Hepatic stellate cell (primary cell): ENCODE data around the gene EMP1.
A peak's percentile ranks its signal among the peaks of the same experiment; 100 is the strongest.

Experiments used
- DNase-seq: peaks from one replicate; pipeline ENCODE4 v3.0.0; 2011; ENCODE audit warnings: low spot score

The EMP1 gene

GRCh38 chr12:13197526-13198143 is 1.1 kb downstream of the EMP1 start:
- no peak for DNase-seq

- no peak for DNase-seq
Measured at GRCh38 chr12:13198241-13198640, 1.7 kb downstream of the EMP1 start.

DNA sequence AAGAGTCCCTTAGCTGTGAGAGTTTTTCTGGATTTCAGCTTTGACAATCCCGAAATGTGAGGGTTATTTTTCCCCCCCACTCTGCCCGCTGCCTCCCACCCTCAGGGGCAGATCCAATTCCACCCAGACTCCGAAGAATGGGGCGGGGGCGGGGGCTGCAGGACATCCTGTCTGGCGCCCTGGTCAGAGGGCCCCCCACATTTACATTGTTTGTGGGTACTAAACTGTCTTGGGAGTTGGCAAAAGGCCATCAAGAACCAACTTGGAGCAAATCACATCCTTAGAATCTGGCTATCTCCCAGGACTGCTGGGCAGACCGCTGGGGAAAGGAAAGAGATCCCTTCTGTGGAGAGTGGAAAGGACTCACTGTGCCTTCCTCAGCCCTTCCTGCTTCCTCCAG is 2.4 kb downstream of the EMP1 start:
- DNase-seq: no peak

DNA sequence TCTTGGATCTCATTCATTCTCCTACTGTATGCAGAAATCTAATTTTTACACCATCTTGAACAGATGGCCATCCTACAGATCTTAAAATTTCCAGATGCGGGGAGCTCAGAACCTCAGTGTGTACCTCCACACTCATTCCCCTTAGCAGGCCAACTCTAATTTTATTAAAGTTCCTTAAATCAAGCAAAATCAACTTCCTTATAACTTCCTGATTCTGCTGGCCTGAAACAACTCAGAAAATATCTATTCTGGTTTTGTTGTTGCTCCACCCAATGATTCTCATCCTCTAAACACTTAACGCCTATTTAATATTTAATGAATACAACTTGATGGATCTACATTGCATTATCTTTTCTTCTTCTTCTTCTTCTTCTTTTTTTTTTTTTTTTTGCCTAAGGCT is 3.1 kb downstream of the EMP1 start:
- DNase-seq: no peak

- DNase-seq: no peak
Measured at GRCh38 chr12:13200841-13201240, 4.3 kb downstream of the EMP1 start.

- no peak for DNase-seq
Measured at GRCh38 chr12:13203034-13203922, 6.8 kb downstream of the EMP1 start.

DNA sequence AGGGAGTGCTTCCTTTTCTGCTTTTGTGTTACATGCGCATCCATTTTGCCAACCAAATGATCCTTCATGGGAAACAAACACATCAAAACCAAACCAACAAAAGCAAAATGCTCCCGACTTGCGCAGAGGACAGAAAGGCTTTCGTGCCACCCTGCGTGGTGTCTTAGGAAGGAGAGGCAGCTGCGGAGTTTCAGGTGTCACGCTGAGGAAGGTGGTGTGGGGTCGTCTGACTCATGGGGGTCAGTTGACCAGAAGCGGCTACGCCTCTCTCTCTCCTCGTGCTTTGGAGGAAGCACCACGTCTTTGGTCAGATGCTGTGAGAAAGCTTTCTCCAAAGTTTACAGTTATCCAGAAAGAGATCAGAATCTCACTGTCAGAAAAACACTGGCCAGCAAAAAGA is 7.9 kb downstream of the EMP1 start:
- DNase-seq: no peak

DNA sequence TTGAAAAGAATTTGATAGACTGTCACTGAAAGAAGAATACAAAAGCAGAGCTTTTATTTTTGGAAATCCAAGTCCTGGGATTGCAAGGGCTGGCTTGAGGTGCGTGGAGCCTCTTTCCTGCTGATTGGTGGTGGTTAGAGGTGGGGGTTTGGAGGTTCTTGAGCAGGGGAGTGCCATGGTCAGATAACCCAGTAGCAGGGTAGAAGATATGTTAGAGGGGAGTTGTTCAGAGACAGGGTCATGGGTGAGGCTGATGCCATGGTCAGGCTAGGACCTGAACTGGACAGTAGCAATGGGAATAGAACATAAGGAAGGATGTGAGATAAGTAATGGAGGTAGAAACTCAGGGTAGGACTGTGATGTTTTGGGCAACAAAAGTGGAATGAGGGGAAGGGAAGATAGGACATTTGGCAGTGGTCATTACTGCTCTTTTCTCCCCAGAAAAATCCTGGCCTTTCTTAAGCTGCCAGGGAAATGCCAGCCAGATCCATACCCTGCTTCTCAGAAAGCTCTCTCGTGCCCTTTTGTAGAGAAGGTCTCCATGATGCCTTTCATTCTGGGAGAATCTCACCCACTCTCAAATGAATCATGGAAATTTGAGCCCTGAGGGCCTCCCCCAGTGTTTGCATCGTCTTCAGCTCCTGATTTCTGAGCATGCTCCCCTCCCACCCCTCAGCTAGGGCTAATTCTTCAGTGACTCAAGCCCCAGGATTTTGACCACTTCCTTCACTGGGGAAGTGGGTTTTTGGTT is 9.5 kb downstream of the EMP1 start:
- DNase-seq: peak; percentile 85

GRCh38 chr12:13206560-13206897 is 10.0 kb downstream of the EMP1 start:
- DNase-seq: no peak

DNA sequence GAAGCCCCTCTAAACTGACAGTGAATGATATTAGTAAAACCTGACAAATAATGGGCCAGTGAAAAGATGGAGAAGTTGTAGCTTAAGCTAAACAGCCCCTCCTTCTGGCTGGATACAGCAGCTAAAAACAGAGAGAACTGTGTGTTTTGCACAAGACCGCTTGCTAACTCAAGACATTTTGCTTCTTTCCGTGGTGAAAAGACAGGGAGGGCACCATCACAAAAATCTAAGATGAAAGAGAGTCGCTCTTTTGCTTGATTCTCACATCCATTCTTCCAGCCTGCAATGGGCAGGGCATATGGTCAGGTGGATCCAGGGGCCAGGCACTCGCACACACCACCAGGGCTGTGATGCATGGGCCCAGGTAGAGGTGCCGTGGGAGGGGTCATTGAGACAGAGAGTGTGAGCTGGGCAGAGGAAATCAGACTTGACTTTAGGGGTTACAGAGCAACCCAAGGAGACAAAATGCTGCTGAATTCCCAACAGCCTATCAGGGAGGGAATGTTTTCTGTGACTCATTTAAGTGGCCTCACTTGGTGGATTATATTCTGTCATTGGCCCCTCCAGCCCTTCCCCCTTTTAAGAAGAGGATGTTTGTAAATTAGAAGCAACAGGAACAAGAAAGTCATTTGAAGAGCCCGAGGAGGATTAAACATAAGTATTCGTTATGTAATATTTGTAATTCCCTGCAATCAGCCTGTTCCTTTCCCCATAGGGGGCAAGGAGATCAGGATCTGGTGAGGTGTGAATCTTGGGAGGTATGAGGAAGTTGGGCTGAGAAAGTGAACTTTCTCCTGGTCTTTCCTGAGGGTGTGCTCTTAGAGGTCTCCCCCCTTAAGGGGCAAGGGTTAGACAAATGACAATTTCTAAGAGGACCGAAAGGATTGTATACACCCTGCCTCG is 12.3 kb downstream of the EMP1 start:
- DNase-seq: no peak

GRCh38 chr12:13209436-13210235 is 13.1 kb downstream of the EMP1 start:
- DNase-seq: no peak

DNA sequence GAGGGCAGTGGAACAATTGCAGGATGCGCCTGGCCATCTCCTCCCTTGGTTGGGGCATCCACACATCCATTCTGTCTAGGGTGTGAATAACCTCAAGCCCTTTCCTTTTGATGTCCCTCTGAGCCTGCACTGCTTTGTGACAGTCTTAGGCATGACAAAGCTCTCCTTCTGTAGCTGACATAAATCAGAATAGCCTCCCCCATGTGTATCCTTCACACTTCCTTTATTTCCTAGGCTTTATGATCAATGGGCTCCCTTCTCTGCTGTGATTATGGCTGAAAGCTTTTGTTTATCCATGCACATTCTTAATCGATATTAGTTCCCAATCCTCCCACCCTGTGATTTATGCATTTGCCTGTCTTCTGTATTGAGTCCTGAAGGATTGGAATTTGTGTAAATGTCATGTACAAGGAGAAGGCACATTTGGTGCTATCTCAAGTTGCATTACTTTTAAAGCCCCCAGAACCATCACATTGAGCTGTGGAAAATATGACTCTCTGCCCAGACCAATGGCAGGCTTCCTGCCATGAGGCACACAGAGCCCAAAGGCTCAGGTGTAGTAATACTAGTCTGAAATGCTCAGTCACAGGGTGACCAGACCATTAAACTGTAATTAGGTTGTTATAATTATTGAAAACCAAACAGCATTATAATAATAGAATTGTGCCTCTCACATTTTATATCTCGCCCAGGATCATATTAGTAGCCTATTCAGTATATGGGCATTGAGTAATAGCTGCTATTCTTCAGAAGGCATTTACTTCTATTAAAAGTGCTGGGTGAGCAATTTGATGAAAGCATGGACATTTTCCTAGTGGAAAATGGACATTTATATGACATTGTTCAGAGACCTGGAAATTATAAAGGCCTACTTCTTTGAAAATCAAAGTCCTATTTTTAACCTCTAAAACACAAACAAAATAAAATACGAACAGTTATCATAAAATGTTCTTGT is 14.0 kb downstream of the EMP1 start:
- no peak for DNase-seq

DNA sequence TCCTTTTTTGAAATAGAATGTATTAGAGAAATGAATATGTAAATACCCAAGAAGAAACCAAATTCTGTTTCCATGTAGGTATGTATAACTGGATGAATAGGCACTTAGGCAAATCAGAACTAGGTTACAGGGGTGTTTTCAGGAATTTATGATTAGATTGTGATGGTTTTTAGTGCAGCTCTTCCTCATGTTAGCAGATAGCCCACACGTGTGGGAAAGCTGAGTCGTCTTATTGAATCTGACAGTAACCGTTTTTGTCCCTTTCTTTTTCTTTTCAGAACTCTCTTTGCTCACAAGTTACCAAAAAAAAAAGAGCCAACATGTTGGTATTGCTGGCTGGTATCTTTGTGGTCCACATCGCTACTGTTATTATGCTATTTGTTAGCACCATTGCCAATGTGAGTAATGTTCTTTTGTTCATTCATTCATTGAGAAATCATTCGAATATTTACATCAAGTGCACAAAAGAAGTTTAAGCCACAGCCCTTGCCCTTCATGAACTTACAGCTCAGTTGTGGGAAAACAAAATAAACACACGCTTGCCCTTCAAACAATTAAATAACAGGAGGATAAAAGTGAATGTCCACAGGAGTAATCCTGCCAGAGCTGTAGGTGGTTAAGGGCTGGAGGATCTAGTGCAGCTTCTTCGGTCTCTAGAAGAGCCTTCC is 14.8 kb downstream of the EMP1 start:
- DNase-seq: no peak

- DNase-seq: no peak
Measured at GRCh38 chr12:13211859-13212664, 15.5 kb downstream of the EMP1 start.

- DNase-seq: no peak
Measured at GRCh38 chr12:13215056-13215455, 18.5 kb downstream of the EMP1 start.

DNA sequence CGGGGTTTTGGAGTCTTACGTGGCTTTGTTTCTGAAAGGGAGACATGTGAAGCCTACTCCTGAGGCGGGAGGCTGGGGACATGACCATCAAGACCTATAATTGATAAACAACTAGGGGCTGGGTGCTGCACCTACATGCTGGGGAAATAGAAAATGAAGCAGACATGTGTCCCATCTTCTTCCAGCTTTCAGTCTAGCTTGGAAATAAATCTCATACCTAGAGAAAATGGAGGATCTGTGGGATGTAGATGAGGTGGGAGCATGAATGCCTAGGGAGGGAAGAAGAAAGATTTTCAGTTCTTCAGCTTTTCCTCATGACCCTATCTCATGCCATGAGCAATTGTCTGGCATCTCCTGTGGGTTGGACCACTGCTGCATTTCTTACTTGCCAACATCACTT is 22.1 kb downstream of the EMP1 start:
- no peak for DNase-seq

DNA sequence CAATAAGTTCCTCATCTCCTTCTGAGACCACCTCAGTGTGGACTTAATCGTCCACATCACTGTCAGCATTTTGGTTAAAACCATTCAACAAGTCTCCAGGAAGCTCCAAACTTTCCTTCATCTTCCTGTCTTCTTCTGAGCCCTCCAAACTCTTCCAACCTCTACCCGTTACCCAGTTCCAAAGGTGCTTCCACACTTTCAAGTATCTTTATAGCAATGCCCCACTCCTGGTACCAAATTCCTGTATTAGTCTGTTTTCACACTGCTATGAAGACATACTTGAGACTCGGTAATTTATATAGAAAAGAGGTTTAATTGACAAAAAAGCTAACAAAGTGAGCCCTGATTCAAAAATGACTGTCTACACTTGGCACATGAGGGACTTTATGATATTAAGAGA is 22.8 kb downstream of the EMP1 start:
- no peak for DNase-seq

GRCh38 chr12:13220838-13221237 is 24.3 kb downstream of the EMP1 start:
- DNase-seq: no peak

GRCh38 chr12:13222076-13222475 is 25.6 kb downstream of the EMP1 start:
- DNase-seq: no peak
